OCI-LY3 (cell line): ENCODE results near the gene EPB41L4A.

Source experiments
- H2AFZ ChIP-seq: fragments of 200-600, 300-600 bp; shearing (Covaris generic); 2 replicates; pipeline ENCODE4 v1.6.0; 2014; ENCODE audit warnings: antibody characterized with exemption, low read depth, low read length
- H3K27ac ChIP-seq: fragments of 200-600, 300-600 bp; sonication (generic); 2 replicates; pipeline ENCODE4 v1.5.1; 2014; ENCODE audit warnings: mild to moderate bottlenecking, low read length, moderate library complexity, mixed read lengths
- H3K27me3 ChIP-seq: fragments of 200-600, 300-600 bp; sonication (generic); 2 replicates; pipeline ENCODE4 v1.6.1; 2014; ENCODE audit warnings: low read depth, low read length, mixed read lengths
- H3K36me3 ChIP-seq: fragments of 200-600, 300-600 bp; sonication (generic); replicated peaks from 2 replicates; pipeline ENCODE3; 2014; ENCODE audit warnings: low read depth, low read length, mixed read lengths
- H3K4me1 ChIP-seq: fragments of 300-600, 200-600 bp; sonication (generic); 2 replicates; pipeline ENCODE4 v1.6.1; 2014; ENCODE audit warnings: low read length, mixed read lengths
- H3K4me2 ChIP-seq: fragments of 200-600, 300-600 bp; sonication (generic); 2 replicates; pipeline ENCODE4 v1.6.1; 2014; ENCODE audit warnings: low read length, mixed read lengths
- H3K4me3 ChIP-seq: fragments of 300-600, 200-600 bp; sonication (generic); 2 replicates; pipeline ENCODE4 v1.5.1; 2014; ENCODE audit warnings: antibody characterized with exemption, mild to moderate bottlenecking, low read length, moderate library complexity
- H3K79me2 ChIP-seq: fragments of 300-600, 200-600 bp; shearing (Covaris generic); 2 replicates; pipeline ENCODE4 v1.6.1; 2014; ENCODE audit warnings: mild to moderate bottlenecking, low read length, mixed read lengths
- H3K9ac ChIP-seq: fragments of 300-600, 200-600 bp; shearing (Covaris generic); 2 replicates; pipeline ENCODE4 v1.6.0; 2014; ENCODE audit warnings: mild to moderate bottlenecking, low read length, moderate library complexity
- H3K9me3 ChIP-seq: fragments of 200-600, 300-600 bp; shearing (Covaris generic); 2 replicates; pipeline ENCODE4 v1.6.1; 2014; ENCODE audit warnings: low read length, mixed read lengths; ENCODE audit not compliant: insufficient read depth
- H4K20me1 ChIP-seq: fragments of 200-600, 300-600 bp; sonication (generic); 2 replicates; pipeline ENCODE4 v1.6.1; 2016; ENCODE audit warnings: low read length, mixed read lengths; ENCODE audit not compliant: insufficient read depth
- CTCF ChIP-seq: fragments of 200-600, 300-600 bp; sonication (generic); IDR thresholded peaks from 2 replicates; pipeline ENCODE4 v1.5.1; 2014; ENCODE audit warnings: antibody characterized with exemption, low read length, low read depth
- EZH2phosphoT487 ChIP-seq: fragments of 200-600 bp; shearing (Covaris generic); IDR thresholded peaks from 2 replicates; pipeline ENCODE4 v1.6.1; 2018; ENCODE audit warnings: antibody characterized with exemption, mixed run types, low read depth

Gene EPB41L4A

GRCh38 chr5:112202694-112203093 is 216.4 kb downstream of the EPB41L4A start:
- H3K27ac ChIP-seq, result no peak overlapping the region
- H3K4me2 ChIP-seq, result no peak overlapping the region
- no peak overlapping the region for H2AFZ ChIP-seq
- H3K4me3 ChIP-seq, result no peak overlapping the region
- TF ChIP-seq EZH2phosphoT487 (no peak), CTCF (no peak)
- no peaks in the 10 kb centered on the region for H3K36me3 ChIP-seq
- no peaks in the 10 kb centered on the region for H4K20me1 ChIP-seq
- H3K4me1 ChIP-seq, result peaks cover 22% of the 10 kb centered on the region
- H3K9ac ChIP-seq, result no peak overlapping the region
- H3K9me3 ChIP-seq, result no peaks in the 10 kb centered on the region
- H3K27me3 ChIP-seq, result no peaks in the 10 kb centered on the region
- no peaks in the 10 kb centered on the region for H3K79me2 ChIP-seq

GRCh38 chr5:112201141-112201540 is 217.9 kb downstream of the EPB41L4A start:
- Histone ChIP-seq H3K36me3 (no peaks in the 10 kb centered on the region), H3K4me3 (no peak overlapping the region), H3K27me3 (no peaks in the 10 kb centered on the region), H3K4me1 (peaks cover 12% of the 10 kb centered on the region), H3K9ac (no peak overlapping the region), H2AFZ (no peak overlapping the region), H3K9me3 (no peaks in the 10 kb centered on the region), H3K79me2 (no peaks in the 10 kb centered on the region), H3K27ac (no peak overlapping the region), H3K4me2 (no peak overlapping the region), H4K20me1 (no peaks in the 10 kb centered on the region)
- TF ChIP-seq CTCF (no peak), EZH2phosphoT487 (no peak)

GRCh38 chr5:112200131-112200530 is 218.9 kb downstream of the EPB41L4A start:
- H3K27ac ChIP-seq, result no peak overlapping the region
- H3K4me2 ChIP-seq, result no peak overlapping the region
- no peaks in the 10 kb centered on the region for H3K27me3 ChIP-seq

GRCh38 chr5:112196584-112196983 is 222.5 kb downstream of the EPB41L4A start:
- Histone ChIP-seq H2AFZ (no peak overlapping the region), H3K36me3 (no peaks in the 10 kb centered on the region), H3K27me3 (no peaks in the 10 kb centered on the region), H3K4me3 (no peak overlapping the region), H3K4me2 (no peak overlapping the region), H3K9ac (no peak overlapping the region), H3K27ac (no peak overlapping the region), H3K4me1 (no peaks in the 10 kb centered on the region), H3K9me3 (no peaks in the 10 kb centered on the region), H4K20me1 (no peaks in the 10 kb centered on the region), H3K79me2 (no peaks in the 10 kb centered on the region)
- no peak for TF ChIP-seq CTCF
- no peak for TF ChIP-seq EZH2phosphoT487

More at GRCh38 chr5:112200131-112200530, 218.9 kb downstream of the EPB41L4A start:
- Histone ChIP-seq H4K20me1 (no peaks in the 10 kb centered on the region), H3K4me1 (peaks cover 12% of the 10 kb centered on the region), H3K79me2 (no peaks in the 10 kb centered on the region), H3K4me3 (no peak overlapping the region), H3K36me3 (no peaks in the 10 kb centered on the region), H3K9me3 (no peaks in the 10 kb centered on the region), H3K9ac (no peak overlapping the region), H2AFZ (no peak overlapping the region)
- TF ChIP-seq EZH2phosphoT487 (no peak), CTCF (no peak)
